Measurements from ENCODE around the gene MDFI.

Gene MDFI

GRCh38 chr6:41654151-41654697, 16.0 kb downstream of the MDFI start:
- no peak overlapping the region for H3K4me3 ChIP-seq (ENCODE audit: low read depth, low read length)
- TF ChIP-seq CTCF (IDR thresholded peaks at IDR 0.05; ENCODE audit: borderline replicate concordance, insufficient read depth, low read depth, low read length) = no peak

- no peak overlapping the region for H3K4me3 ChIP-seq (ENCODE audit: low read depth, low read length)
- TF ChIP-seq CTCF (IDR thresholded peaks at IDR 0.05; ENCODE audit: borderline replicate concordance, insufficient read depth, low read depth, low read length) = no peak
These were observed 16.5 kb downstream of the MDFI start for GRCh38 chr6:41654698-41655151.

GRCh38 chr6:41655176-41655575, 16.9 kb downstream of the MDFI start:
- H3K4me3 ChIP-seq (ENCODE audit: low read depth, low read length) = no peak overlapping the region
- TF ChIP-seq CTCF (IDR thresholded peaks at IDR 0.05; ENCODE audit: borderline replicate concordance, insufficient read depth, low read depth, low read length) = no peak

- TF ChIP-seq CTCF (IDR thresholded peaks at IDR 0.05; ENCODE audit: borderline replicate concordance, insufficient read depth, low read depth, low read length) = no peak
- no peak overlapping the region for H3K4me3 ChIP-seq (ENCODE audit: low read depth, low read length)
These were observed 17.4 kb downstream of the MDFI start for GRCh38 chr6:41655646-41656001.

- no peak for TF ChIP-seq CTCF (IDR thresholded peaks at IDR 0.05; ENCODE audit: borderline replicate concordance, insufficient read depth, low read depth, low read length)
- no peak overlapping the region for H3K4me3 ChIP-seq (ENCODE audit: low read depth, low read length)
These were observed 17.9 kb downstream of the MDFI start for GRCh38 chr6:41656002-41656691.

GRCh38 chr6:41657131-41658094, 19.1 kb downstream of the MDFI start:
- no peak for TF ChIP-seq CTCF (IDR thresholded peaks at IDR 0.05; ENCODE audit: borderline replicate concordance, insufficient read depth, low read depth, low read length)
- no peak overlapping the region for H3K4me3 ChIP-seq (ENCODE audit: low read depth, low read length)

Data from GM12875 (cell line).